ENCODE data around the gene PLA2G3.

- TF ChIP-seq CTCF (IDR thresholded peaks at IDR 0.05) = no peak
- no peak for TF ChIP-seq POLR2AphosphoS5 (IDR thresholded peaks at IDR 0.05)
Measured at GRCh38 chr22:31122196-31122531, 18.1 kb downstream of the PLA2G3 start.
